HEK293T (cell line): ENCODE results near the gene MIER1.

Experiments used
- FOXK2 ChIP-seq: fragments of 450-650 bp; IDR thresholded peaks from 2 replicates; pipeline ENCODE4 v1.6.1; 2016; ENCODE audit warnings: mild to moderate bottlenecking
- LEF1 ChIP-seq: fragments of 450-650 bp; IDR thresholded peaks from 2 replicates; pipeline ENCODE4 v1.6.1; 2017; ENCODE audit warnings: mild to moderate bottlenecking, borderline replicate concordance

- TF ChIP-seq FOXK2 (no peak), LEF1 (no peak)
Observed at GRCh38 chr1:67018574-67018973, 93.8 kb downstream of the MIER1 start.
